Adipose tissue (tissue), 3 donors: ENCODE results near the gene DCTD. TPM values are rescaled to one million over a fixed set of nuclear protein-coding genes. Genes with fewer than 3 reads are reported as not detected.

Experiments used
- H3K27ac ChIP-seq: one replicate; pipeline ENCODE4 v1.5.1; 2013; ENCODE audit warnings: low read depth, low read length
- WGBS, 3 donors: extraction: QIAGEN DNeasy Blood & Tissue Kit; methylation state at CpG; one replicate each; pipeline ENCODE4 v1.1.7; 2013; 5-methylcytosine and 5-hydroxymethylcytosine counted together
- polyA plus RNA-seq, 3 donors: library from polyadenylated mRNA; stranded (reverse); fragments of 200-250 nt; gene quantifications; one replicate each; pipeline ENCODE4 v1.2.3, GENCODE V29; 2013
- donor health status: healthy with polysubstance abuse.
- donor health status: Bipolar disorder and iron deficiency.
- donor health status: healthy.

The DCTD gene
- 10 to 100 TPM; 36.3 to 74.9 (median 61.8) TPM for polyA plus RNA-seq

- H3K27ac ChIP-seq: peak within 1 kb of the TSS; percentile 95
- 0 to 1% (median 1%) methylated on average over 73 to 105 of the region's 106 CpGs for WGBS, 3 donors
Measured at GRCh38 chr4:182917182-182918043, at the start of gene DCTD. DCTD (minus strand) TSS chr4:182917386; CDS start chr4:182915568, 1,818 bp downstream.

- H3K27ac ChIP-seq: no peak overlapping the region
- WGBS, 3 donors: 78 to 95% (median 89%) methylated on average over 1 of the region's 1 CpG
Measured at GRCh38 chr4:182960746-182961145, 43.6 kb upstream of the DCTD start.

GRCh38 chr4:182960228-182960627 is 43.0 kb upstream of the DCTD start:
- H3K27ac ChIP-seq: no peak overlapping the region
- WGBS, 3 donors: 83 to 95% (median 94%) methylated on average over 9 of the region's 9 CpGs

- 69 to 88% (median 80%) methylated on average over 2 of the region's 2 CpGs for WGBS, 3 donors
- no peak overlapping the region for H3K27ac ChIP-seq
Measured at GRCh38 chr4:182955411-182955810, 38.2 kb upstream of the DCTD start.

GRCh38 chr4:182944484-182945213 is 27.5 kb upstream of the DCTD start:
- 62 to 83% (median 76%) methylated on average over 4 of the region's 4 CpGs for WGBS, 3 donors
- no peak overlapping the region for H3K27ac ChIP-seq

DNA sequence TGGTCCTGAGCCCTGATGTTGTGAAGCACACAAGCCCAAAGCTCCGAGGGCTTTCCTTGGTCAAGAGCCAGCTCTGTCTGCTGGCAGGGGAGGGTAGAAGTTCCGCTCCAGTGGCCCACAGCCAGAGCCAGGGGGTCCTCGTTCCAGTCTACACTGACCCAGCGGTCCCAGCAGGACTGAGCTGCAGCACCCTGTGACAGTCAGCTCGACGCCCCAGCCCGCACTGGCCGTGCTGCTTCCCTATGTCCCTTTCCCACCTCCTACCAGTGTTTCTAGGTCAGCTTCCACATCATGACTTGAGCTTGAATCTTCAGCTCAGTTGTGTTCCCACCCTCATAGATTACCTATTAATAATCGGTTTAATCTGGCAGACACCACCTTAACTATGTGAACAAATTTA is 22.5 kb upstream of the DCTD start:
- WGBS, 3 donors: 77 to 92% (median 89%) methylated on average over 9 of the region's 9 CpGs
- H3K27ac ChIP-seq: no peak overlapping the region

DNA sequence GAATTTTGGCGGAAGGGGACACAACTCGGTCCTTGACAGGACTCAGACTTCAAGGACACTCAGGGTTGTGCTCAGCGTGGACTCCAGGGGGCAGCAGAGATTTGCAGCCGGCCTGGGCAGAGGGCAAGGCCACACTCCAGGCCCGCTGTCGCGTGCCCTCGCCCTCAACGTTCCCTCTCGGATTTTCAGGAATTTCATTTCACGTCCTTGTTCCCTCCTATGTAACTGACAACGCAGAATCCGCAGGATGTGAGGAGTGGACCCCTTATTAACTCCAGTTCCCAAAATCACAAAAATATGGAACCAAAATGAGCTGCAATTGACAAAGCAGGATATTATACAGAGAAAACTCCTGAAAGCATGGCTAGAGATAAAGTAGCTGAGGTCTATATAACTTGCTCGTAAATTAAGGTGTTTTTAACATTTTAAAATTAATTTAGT is 21.0 kb upstream of the DCTD start:
- H3K27ac ChIP-seq: no peak overlapping the region
- 8 to 18% (median 11%) methylated on average over 14 of the region's 14 CpGs for WGBS, 3 donors

GRCh38 chr4:182937268-182938204 is 20.4 kb upstream of the DCTD start:
- WGBS, 3 donors: 76 to 78% (median 76%) methylated on average over 5 of the region's 5 CpGs

DNA sequence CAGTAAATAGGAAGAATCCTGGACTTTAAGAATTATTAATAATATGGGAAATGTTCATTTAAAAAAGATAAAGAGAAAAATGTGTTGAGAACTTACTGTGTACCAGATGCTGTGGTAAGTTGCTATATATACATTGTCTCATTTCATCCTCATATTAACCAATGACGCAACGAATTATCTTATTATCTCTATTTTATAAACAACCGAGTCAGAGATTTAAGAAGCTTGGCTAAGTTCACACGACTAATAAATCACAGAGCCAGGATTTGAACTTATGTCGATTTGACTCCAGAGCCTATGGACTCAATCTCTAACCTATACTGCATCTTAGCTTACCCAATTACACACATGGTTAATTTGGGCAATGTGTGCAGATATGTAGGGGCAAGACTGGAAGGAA is 15.5 kb upstream of the DCTD start:
- no peak overlapping the region for H3K27ac ChIP-seq
- 76 to 85% (median 78%) methylated on average over 5 of the region's 5 CpGs for WGBS, 3 donors

More at GRCh38 chr4:182937268-182938204, 20.4 kb upstream of the DCTD start:
- H3K27ac ChIP-seq: no peak overlapping the region

- no peak overlapping the region for H3K27ac ChIP-seq
- WGBS, 3 donors: 86 to 93% (median 91%) methylated on average over 5 of the region's 5 CpGs
Measured at GRCh38 chr4:182931691-182932345, 14.6 kb upstream of the DCTD start.

DNA sequence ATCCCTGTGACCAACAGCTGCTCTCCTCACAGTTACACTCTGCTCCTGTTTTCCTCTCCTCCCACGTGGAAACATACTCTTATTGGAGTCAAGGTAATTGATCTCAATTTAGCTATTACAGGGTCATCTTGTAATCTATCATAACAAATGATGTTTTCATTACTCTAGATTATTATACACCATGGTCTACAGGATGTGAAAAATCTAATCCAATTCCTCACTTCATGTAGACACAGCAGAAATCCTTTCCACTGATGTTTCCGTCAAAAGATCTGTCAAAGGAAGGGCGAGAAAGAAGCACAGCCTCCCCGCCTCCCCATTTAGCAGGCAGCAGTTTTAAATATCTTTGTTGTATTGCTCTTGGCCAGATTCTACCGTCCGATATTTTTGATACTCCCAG is 13.7 kb upstream of the DCTD start:
- H3K27ac ChIP-seq: no peak overlapping the region
- 84 to 86% (median 85%) methylated on average over 6 of the region's 6 CpGs for WGBS, 3 donors

DNA sequence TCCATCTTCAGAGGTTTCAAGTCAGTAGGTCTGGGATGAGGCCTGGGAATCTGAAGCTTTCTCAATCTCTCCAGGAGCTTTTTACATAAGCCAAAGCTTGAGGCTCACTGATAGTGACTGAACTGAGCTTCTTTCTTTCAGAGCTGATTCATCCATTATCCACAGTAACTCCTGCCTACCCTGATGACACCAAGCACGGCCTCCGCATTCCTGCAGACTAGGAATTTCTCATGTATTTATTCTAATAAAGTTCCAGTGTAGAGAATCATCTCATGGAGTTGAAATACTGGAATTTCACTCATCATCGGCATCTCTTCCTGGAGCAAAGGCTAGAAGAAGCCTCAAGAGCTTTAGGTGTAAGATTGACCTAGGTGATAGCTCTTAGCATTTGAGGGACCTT is 12.1 kb upstream of the DCTD start:
- no peak overlapping the region for H3K27ac ChIP-seq
- WGBS, 3 donors: 68 to 95% (median 90%) methylated on average over 3 of the region's 3 CpGs

- no peak overlapping the region for H3K27ac ChIP-seq
- WGBS, 3 donors: 57 to 61% (median 59%) methylated on average over 3 of the region's 3 CpGs
Measured at GRCh38 chr4:182928061-182928460, 10.9 kb upstream of the DCTD start.

DNA sequence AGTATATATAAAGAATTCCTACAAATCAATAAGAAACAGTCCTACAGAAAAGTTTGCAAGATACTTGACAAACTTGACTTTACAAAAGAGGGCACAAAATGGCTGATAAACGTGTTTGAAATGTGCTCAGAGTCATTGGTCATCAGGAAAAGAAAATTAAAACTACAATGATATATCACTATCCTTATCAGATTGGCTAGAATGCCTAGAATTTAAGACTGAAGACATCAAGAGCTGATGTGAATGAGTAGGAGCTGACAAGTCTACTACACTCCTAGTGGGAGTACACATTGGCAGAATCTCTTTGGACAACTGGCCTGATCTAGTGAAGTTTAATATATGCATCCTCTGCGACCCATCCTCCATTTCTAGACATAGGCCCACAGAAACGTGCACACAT is 10.3 kb upstream of the DCTD start:
- no peak overlapping the region for H3K27ac ChIP-seq
- 74 to 81% (median 76%) methylated on average over 3 of the region's 3 CpGs for WGBS, 3 donors

DNA sequence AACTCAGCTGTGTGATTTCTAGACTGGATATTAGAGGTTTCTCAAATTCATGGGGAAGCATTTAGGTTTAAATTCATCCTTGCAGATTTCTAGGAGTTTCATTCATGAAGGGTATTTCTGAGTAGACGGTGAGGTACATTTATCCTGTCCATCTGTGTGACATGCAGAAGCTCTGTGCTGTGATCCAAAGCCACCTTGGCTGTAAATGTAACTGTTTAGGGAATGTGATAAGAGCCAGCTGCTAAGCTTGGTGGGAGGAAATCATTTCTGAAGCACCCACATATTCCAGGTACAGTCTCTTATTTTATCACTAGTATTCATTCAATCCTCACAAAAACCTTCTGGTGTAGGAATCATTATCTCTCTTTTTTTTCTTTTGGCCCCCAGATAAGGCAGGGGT is 8.7 kb upstream of the DCTD start:
- WGBS, 3 donors: 63 to 94% (median 88%) methylated on average over 1 of the region's 1 CpG
- H3K27ac ChIP-seq: no peak overlapping the region

DNA sequence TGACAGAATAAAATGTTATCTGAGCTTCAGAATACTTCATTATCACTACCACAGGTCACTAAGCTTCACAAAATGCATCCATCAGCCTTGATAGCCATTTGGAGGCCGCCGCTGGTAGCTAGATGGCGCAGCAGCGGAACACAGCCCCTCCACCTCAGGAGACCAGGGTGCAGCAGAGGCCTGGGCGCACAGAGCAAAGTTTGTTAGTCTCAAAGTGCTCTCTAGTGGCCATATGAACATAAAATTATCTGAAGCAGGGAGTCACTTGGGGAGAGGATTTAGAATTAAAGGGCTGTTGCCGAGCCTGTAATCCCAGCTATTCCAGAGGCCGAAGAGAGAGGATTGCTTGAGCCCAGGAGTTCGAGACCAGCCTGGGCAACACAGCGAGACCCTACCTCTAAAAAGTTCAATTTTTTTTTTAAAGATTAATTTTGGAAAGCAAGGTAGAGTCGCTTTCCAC is 8.1 kb upstream of the DCTD start:
- H3K27ac ChIP-seq: no peak overlapping the region
- WGBS, 3 donors: 46 to 62% (median 60%) methylated on average over 10 of the region's 10 CpGs

DNA sequence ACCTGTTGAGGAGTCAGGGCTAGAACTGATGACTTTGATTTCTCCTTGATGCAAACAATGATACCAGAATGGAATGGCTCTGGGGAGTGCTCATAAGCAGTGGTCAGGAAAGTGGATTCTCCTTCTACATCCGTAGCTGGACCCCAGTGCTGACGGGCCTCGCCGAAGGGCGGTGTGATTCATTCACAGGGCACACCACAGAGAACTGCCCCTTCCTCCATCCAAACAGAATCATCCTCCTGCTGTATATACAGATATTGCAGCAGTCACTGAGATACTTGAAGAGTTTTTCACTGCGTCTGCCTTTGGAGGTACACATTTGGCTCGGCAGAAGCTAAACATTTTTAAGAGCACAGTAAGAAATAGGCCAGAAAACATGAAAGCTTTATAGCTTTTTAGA is 7.3 kb upstream of the DCTD start:
- no peak overlapping the region for H3K27ac ChIP-seq
- 90 to 95% (median 90%) methylated on average over 7 of the region's 7 CpGs for WGBS, 3 donors

GRCh38 chr4:182923796-182924340 is 6.7 kb upstream of the DCTD start:
- H3K27ac ChIP-seq: no peak overlapping the region
- WGBS, 3 donors: 83 to 87% (median 86%) methylated on average over 10 of the region's 10 CpGs
